Lower leg skin (tissue), 4 donors: ENCODE data around the gene FABP2. TPM values are rescaled to one million over a fixed set of nuclear protein-coding genes. Genes with fewer than 3 reads are reported as not detected.

ENCODE experiments used
- DNase-seq, 2 donors: peaks; one replicate each; pipeline ENCODE4 v3.0.0-alpha.2; 2019; ENCODE audit warnings: low spot score in 2 of 2
- H3K4me3 ChIP-seq: fragments of 200-600 bp; sonication (generic); 2 replicates; pipeline ENCODE4 v1.5.1; 2017; ENCODE audit warnings: mild to moderate bottlenecking, low read depth; ENCODE audit not compliant: poor library complexity, severe bottlenecking
- POLR2A ChIP-seq, 2 donors: fragments of 450-650 bp; IDR thresholded peaks; one replicate each; pipeline ENCODE4 v1.6.1; 2016 to 2017; ENCODE audit warnings: antibody characterized with exemption in 2 of 2, mild to moderate bottlenecking in 1 of 2, moderate library complexity in 1 of 2
- WGBS, 2 donors: methylation state at CpG; one replicate each; pipeline ENCODE4 v1.1.5; 2018; 5-methylcytosine and 5-hydroxymethylcytosine counted together
- intact Hi-C: fragments of 100-400 bp; cut with DNase I; formaldehyde crosslinking; loops from one replicate; pipeline ENCODE4 v1.15.0; 2023; ENCODE audit warnings: low total_unique reads
- total RNA-seq, 4 donors: library from RNA; depleted of rRNA; stranded (reverse); fragments of >200 nt; gene quantifications; one replicate each; pipeline ENCODE4 v1.1.0, GENCODE V29; 2016
- TF ChIP-seq, protein P1 (sequence below), 3 donors: fragments of 450-650 bp; IDR thresholded peaks; one replicate each; pipeline ENCODE4 v1.5.1; 2016; ENCODE audit warnings: antibody characterized with exemption in 3 of 3, mild to moderate bottlenecking in 3 of 3, moderate library complexity in 2 of 3

Gene FABP2
- total RNA-seq, 4 donors from 2014 or later, result not detected

DNA sequence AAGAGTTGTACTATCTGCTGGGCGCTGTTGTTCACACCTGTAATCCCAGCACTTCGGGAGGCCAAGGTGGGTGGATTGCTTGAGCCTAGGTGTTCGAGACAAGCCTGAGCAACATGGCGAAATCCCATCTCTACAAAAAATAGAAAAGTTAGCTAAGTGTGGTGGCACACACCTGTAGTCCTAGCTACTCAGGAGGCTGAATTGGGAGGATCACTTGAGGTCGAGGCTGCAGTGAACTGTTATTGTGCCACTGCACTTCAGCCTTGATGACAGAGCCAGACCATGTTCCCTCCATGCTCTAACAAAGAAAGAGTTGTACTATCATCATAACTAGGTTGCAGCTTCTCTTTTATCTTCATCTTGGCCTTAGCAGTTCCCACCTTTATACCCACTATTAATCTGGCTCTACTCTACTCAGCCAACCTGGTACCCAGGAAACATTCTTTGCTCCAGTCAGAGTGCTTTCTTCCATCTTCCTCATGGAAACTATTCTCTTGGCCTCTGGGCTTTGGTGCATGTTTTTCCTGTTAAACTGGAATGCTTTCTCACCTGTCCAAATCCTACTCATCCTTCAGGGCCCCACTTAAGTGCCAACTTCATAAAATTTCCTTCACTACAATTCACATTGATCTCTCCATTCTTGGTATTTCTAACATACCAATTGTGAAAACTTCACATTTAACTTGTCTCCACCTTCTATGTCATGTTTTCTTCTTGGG is 18.2 kb downstream of the FABP2 start:
- intact Hi-C loops, result no loop called here
- no peak overlapping the region for H3K4me3 ChIP-seq
- TF ChIP-seq POLR2A (IDR thresholded peaks at IDR 0.05), result no peak
- DNase-seq, result no peak
- WGBS, 2 donors, result 82 to 96% methylated on average over 5 of the region's 5 CpGs

DNA sequence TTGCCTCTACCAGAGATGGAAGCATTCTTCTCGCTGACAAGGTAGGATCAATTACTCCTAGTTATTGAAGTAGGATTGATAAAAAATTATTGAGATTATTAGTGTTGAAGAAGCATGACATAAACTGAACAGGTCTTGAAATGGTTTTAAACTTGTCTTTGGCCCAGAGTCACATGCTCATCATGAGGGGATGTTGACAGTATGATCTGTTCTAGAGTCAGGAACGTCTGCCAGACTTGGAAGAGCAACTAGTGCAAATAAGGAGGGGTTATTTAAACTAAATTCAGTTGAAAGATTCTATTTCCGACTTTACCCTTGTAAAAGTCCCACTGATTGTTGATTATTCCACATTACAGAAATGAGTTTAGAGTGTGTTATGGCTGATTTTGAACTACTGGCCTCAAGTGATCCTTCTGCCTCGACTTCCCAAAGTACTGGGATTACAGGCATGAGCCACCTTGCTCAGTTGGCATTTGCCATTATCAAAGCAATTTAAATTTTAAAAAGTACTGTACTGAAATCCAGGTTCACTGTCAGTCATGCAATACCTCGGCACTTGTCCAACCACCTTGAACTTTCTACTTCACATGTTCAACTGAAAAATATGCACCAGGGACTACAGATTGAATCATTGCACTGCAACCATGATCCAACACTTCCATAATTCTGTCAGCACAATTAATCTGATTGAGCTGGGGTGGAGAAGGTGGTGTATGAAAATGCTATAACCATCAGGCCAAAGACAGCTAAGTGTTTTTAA is 19.7 kb downstream of the FABP2 start:
- DNase-seq, result no peak
- no peak for TF ChIP-seq POLR2A (IDR thresholded peaks at IDR 0.05)
- TF ChIP-seq, protein P1, sequence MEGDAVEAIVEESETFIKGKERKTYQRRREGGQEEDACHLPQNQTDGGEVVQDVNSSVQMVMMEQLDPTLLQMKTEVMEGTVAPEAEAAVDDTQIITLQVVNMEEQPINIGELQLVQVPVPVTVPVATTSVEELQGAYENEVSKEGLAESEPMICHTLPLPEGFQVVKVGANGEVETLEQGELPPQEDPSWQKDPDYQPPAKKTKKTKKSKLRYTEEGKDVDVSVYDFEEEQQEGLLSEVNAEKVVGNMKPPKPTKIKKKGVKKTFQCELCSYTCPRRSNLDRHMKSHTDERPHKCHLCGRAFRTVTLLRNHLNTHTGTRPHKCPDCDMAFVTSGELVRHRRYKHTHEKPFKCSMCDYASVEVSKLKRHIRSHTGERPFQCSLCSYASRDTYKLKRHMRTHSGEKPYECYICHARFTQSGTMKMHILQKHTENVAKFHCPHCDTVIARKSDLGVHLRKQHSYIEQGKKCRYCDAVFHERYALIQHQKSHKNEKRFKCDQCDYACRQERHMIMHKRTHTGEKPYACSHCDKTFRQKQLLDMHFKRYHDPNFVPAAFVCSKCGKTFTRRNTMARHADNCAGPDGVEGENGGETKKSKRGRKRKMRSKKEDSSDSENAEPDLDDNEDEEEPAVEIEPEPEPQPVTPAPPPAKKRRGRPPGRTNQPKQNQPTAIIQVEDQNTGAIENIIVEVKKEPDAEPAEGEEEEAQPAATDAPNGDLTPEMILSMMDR (IDR thresholded peaks at IDR 0.05), result no peak
- H3K4me3 ChIP-seq, result no peak overlapping the region
- WGBS, 2 donors, result 64 to 67% methylated on average over 5 of the region's 5 CpGs
- intact Hi-C loops, result no loop called here

GRCh38 chr4:119300101-119300978 is 21.6 kb downstream of the FABP2 start:
- WGBS, 2 donors, result 1% methylated on average over 49 to 54 of the region's 54 CpGs
- TF ChIP-seq, protein P1 (IDR thresholded peaks at IDR 0.05), result no peak
- TF ChIP-seq POLR2A (IDR thresholded peaks at IDR 0.05), result peak in 1 of 2 donors; percentile 68
- intact Hi-C loops, result no loop called here
- H3K4me3 ChIP-seq, result peak overlapping the region; percentile 68
- peak; percentile 96 to 99 for DNase-seq

- 1 to 2% methylated on average over 9 of the region's 9 CpGs for WGBS, 2 donors
These were observed 22.2 kb downstream of the FABP2 start for GRCh38 chr4:119299741-119300100.

DNA sequence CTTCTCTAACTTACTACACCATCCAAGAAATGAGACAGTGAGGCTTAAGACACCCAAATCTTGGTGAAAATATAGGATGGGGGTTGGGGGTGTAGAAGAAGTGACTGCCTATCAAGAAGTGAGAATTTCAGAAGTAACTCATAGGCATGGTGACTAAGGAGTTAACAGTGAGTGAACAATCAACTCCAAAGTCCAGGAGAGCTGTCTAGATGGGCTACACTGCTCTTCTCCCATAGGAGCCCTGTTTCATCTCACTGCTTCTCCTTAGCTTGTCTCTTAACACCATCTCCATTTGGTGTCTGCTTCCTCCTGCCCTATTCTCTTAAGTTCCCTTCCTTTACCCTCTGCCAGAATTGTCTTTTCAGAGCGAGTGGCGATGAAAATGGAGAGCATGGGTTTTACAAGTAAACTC is 22.7 kb downstream of the FABP2 start:
- intact Hi-C loops, result no loop called here
- DNase-seq, result no peak
- peak overlapping the region; percentile 68 for H3K4me3 ChIP-seq
- TF ChIP-seq, protein P1 (IDR thresholded peaks at IDR 0.05), result no peak
- TF ChIP-seq POLR2A (IDR thresholded peaks at IDR 0.05), result no peak
- 0% methylated on average over 2 of the region's 2 CpGs for WGBS, 2 donors

More at GRCh38 chr4:119299741-119300100, 22.2 kb downstream of the FABP2 start:
- no peak for DNase-seq
- intact Hi-C loops, result no loop called here
- H3K4me3 ChIP-seq, result peak overlapping the region; percentile 68
- TF ChIP-seq, protein P1 (IDR thresholded peaks at IDR 0.05), result no peak
- TF ChIP-seq POLR2A (IDR thresholded peaks at IDR 0.05), result no peak
